Measurements from ENCODE around the gene MPP7.

Gene MPP7

GRCh38 chr10:28305553-28305952, 2.7 kb upstream of the MPP7 start:
- no peak for DNase-seq (ENCODE audit: low read depth)

GRCh38 chr10:28304032-28304571, 1.2 kb upstream of the MPP7 start:
- no peak for DNase-seq (ENCODE audit: low read depth)

- no peak for DNase-seq (ENCODE audit: low read depth)
Measured at GRCh38 chr10:28302012-28302637, 739 bp downstream of the MPP7 start.

GRCh38 chr10:28300027-28300426, 2.8 kb downstream of the MPP7 start:
- no peak for DNase-seq (ENCODE audit: low read depth)

GRCh38 chr10:28298951-28299350, 3.9 kb downstream of the MPP7 start:
- no peak for DNase-seq (ENCODE audit: low read depth)

GRCh38 chr10:28296023-28296422, 6.8 kb downstream of the MPP7 start:
- DNase-seq (ENCODE audit: low read depth), result no peak

GRCh38 chr10:28295336-28295735, 7.5 kb downstream of the MPP7 start:
- no peak for DNase-seq (ENCODE audit: low read depth)

GRCh38 chr10:28294809-28295208, 8.1 kb downstream of the MPP7 start:
- DNase-seq (ENCODE audit: low read depth), result no peak

- no peak for DNase-seq (ENCODE audit: low read depth)
Measured at GRCh38 chr10:28294169-28294532, 8.7 kb downstream of the MPP7 start.

- DNase-seq (ENCODE audit: low read depth), result no peak
Measured at GRCh38 chr10:28293236-28294168, 9.4 kb downstream of the MPP7 start.

- peak; percentile 46 for DNase-seq (ENCODE audit: low read depth)
Measured at GRCh38 chr10:28291881-28292297, 11.0 kb downstream of the MPP7 start.

- DNase-seq (ENCODE audit: low read depth), result no peak
Measured at GRCh38 chr10:28285816-28286215, 17.0 kb downstream of the MPP7 start.

GRCh38 chr10:28284126-28284525, 18.7 kb downstream of the MPP7 start:
- no peak for DNase-seq (ENCODE audit: low read depth)

- DNase-seq (ENCODE audit: low read depth), result no peak
Measured at GRCh38 chr10:28283251-28283650, 19.6 kb downstream of the MPP7 start.

GRCh38 chr10:28282336-28282735, 20.5 kb downstream of the MPP7 start:
- no peak for DNase-seq (ENCODE audit: low read depth)

- no peak for DNase-seq (ENCODE audit: low read depth)
Measured at GRCh38 chr10:28281726-28282315, 21.0 kb downstream of the MPP7 start.

- no peak for DNase-seq (ENCODE audit: low read depth)
Measured at GRCh38 chr10:28280652-28281051, 22.2 kb downstream of the MPP7 start.

GRCh38 chr10:28279878-28280277, 23.0 kb downstream of the MPP7 start:
- DNase-seq (ENCODE audit: low read depth), result no peak

GRCh38 chr10:28278842-28279241, 24.0 kb downstream of the MPP7 start:
- DNase-seq (ENCODE audit: low read depth), result no peak

- DNase-seq (ENCODE audit: low read depth), result no peak
Measured at GRCh38 chr10:28276384-28276783, 26.5 kb downstream of the MPP7 start.

- no peak for DNase-seq (ENCODE audit: low read depth)
Measured at GRCh38 chr10:28274475-28274874, 28.4 kb downstream of the MPP7 start.

GRCh38 chr10:28273343-28273742, 29.5 kb downstream of the MPP7 start:
- DNase-seq (ENCODE audit: low read depth), result no peak

Measured in activated T-cell treated with anti-CD3 and anti-CD28 coated beads for 24 hours (primary cell).